Effector memory CD4-positive, alpha-beta T cell (primary cell): ENCODE measurements around the gene TLK1.
"Not testable (repeated sequence)": the region's sequence is repeated elsewhere in the genome, so short reads cannot be mapped to it uniquely, and the experiment has no call there.

Source experiments
- DNase-seq, 3 donors: peaks; one replicate each; pipeline ENCODE4 v3.0.0-alpha.2; 2020
- H3K27ac ChIP-seq: 2 replicates; pipeline ENCODE4 v1.7.0; 2013; ENCODE audit warnings: mild to moderate bottlenecking, low read length, moderate library complexity; ENCODE audit not compliant: insufficient read depth, poor library complexity, severe bottlenecking
- H3K27me3 ChIP-seq: replicated peaks from 2 replicates; pipeline ENCODE4 v1.7.0; 2013; ENCODE audit warnings: mild to moderate bottlenecking, low read length; ENCODE audit not compliant: insufficient read depth, control insufficient read depth, poor library complexity, severe bottlenecking
- H3K36me3 ChIP-seq: 2 replicates; pipeline ENCODE4 v1.7.0; 2013; ENCODE audit warnings: mild to moderate bottlenecking, low read length, moderate library complexity; ENCODE audit not compliant: control insufficient read depth, insufficient read depth
- H3K4me1 ChIP-seq: 2 replicates; pipeline ENCODE4 v1.7.0; 2013; ENCODE audit warnings: low read length, mild to moderate bottlenecking; ENCODE audit not compliant: control insufficient read depth, insufficient read depth, poor library complexity, severe bottlenecking
- H3K4me3 ChIP-seq: 2 replicates; pipeline ENCODE4 v1.7.0; 2013; ENCODE audit warnings: low read length, low read depth, mild to moderate bottlenecking; ENCODE audit not compliant: insufficient read depth, poor library complexity, severe bottlenecking
- H3K9me3 ChIP-seq: 2 replicates; pipeline ENCODE4 v1.7.0; 2013; ENCODE audit warnings: mild to moderate bottlenecking, low read length, moderate library complexity; ENCODE audit not compliant: control insufficient read depth

TLK1 gene

DNA sequence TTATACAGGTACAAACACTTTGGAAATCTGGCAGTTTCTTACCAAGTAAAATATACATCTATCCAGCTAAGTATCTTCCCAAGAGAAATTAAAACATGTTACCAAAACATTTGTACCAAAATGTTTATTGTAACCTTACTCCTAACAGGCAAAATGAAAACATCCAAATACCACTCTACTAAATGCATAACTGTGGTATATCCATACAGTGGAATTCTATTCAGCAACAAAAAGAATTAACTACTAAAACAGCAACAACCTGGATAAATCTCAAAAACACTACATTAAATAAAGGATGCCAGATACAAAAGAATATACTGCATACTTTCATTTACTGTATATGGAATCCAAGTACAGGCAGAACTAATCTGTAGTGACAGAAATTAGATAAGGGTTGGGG, 51.1 kb downstream of the TLK1 start:
- Histone ChIP-seq H3K27ac (no peak overlapping the region), H3K4me1 (no peaks in the 10 kb centered on the region), H3K36me3 (peaks cover 3% of the 10 kb centered on the region), H3K4me3 (no peak overlapping the region), H3K9me3 (no peaks in the 10 kb centered on the region), H3K27me3 (no peaks in the 10 kb centered on the region)
- DNase-seq: no peak

DNA sequence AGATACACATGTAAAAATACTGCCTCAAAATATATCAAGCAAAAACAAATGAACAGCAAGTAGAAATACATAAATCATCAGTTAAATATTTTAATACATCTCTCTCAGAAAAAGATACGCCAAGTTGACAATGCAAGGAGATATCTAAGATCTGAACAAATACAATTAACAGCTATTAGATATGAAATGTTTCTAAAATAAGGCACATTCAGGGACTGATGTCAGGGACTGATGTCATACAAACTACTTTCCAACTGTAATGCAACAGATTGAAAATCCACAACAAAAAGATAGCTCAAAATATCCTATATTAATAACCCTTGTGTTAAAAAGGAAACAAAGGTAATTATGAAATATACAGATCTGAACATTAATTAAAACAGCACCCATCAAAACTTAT, 51.7 kb downstream of the TLK1 start:
- no peaks in the 10 kb centered on the region for H3K4me1 ChIP-seq
- no peaks in the 10 kb centered on the region for H3K27me3 ChIP-seq
- no peaks in the 10 kb centered on the region for H3K9me3 ChIP-seq
- H3K36me3 ChIP-seq: no peaks in the 10 kb centered on the region
- no peak for DNase-seq
- H3K27ac ChIP-seq: no peak overlapping the region
- no peak overlapping the region for H3K4me3 ChIP-seq

DNA sequence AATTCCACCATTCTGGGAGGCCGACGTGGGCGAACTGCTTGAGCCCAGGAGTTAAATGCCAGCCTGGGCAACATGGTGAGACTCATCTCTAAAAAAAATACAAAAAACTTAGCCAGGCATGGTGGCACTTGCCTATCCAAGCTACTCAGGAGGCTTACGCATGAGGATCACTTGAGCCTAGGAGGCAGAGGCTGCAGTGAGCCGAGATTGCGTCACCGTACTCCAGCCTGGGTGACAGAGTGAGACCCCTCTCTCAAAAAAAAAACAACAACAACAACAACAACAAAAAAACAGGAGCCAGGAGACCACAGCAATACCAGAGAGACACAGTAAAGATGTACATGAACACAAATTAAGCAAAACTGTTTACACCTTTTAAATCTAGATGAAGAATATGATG, 52.9 kb downstream of the TLK1 start:
- no peaks in the 10 kb centered on the region for H3K4me1 ChIP-seq
- no peak for DNase-seq
- no peak overlapping the region for H3K27ac ChIP-seq
- no peaks in the 10 kb centered on the region for H3K9me3 ChIP-seq
- H3K36me3 ChIP-seq: no peaks in the 10 kb centered on the region
- H3K4me3 ChIP-seq: no peak overlapping the region
- no peaks in the 10 kb centered on the region for H3K27me3 ChIP-seq

DNA sequence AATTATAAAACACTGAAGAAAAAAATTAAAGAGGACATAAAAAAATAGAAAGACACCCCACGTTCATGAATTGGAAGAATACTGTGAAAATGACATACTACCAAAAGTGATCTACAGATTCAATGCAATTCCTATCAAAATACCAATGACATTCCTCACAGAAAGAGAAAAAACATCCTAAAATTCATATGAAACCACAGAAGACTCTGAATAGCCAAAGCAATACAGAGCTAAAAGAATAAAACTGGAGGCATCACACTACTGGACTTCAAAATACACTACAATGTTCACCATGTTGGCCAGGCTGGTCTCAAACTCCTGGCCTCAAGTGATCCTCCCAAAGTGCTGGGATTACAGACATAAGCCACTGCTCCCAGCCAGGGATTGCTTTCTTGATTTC, 56.3 kb downstream of the TLK1 start:
- Histone ChIP-seq H3K27ac (no peak overlapping the region), H3K27me3 (no peaks in the 10 kb centered on the region), H3K4me3 (no peak overlapping the region), H3K4me1 (no peaks in the 10 kb centered on the region), H3K9me3 (peaks cover under 1% of the 10 kb centered on the region), H3K36me3 (no peaks in the 10 kb centered on the region)
- DNase-seq: no peak

DNA sequence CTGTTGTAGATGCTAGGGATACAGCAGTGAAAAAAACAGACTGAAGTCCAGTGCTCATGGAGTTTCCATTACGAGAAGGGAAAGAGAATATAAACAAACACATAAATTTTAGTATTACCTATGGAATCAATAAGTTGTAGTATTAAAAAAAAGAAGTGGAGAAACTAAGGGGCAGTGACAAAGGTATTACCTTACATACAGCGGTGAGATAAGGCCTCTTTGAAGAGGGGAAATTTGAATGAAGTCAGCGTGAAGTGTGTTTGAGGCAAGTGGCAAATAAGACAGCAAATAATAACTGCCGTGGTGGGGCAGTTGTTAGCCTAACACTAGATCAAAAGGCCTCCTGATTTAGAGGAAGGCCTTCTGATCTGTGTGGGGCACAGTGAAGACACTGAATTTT, 57.9 kb downstream of the TLK1 start:
- peaks cover 8% of the 10 kb centered on the region for H3K9me3 ChIP-seq
- H3K27me3 ChIP-seq: no peaks in the 10 kb centered on the region
- no peaks in the 10 kb centered on the region for H3K4me1 ChIP-seq
- no peak overlapping the region for H3K4me3 ChIP-seq
- no peak for DNase-seq
- no peaks in the 10 kb centered on the region for H3K36me3 ChIP-seq
- H3K27ac ChIP-seq: no peak overlapping the region

DNA sequence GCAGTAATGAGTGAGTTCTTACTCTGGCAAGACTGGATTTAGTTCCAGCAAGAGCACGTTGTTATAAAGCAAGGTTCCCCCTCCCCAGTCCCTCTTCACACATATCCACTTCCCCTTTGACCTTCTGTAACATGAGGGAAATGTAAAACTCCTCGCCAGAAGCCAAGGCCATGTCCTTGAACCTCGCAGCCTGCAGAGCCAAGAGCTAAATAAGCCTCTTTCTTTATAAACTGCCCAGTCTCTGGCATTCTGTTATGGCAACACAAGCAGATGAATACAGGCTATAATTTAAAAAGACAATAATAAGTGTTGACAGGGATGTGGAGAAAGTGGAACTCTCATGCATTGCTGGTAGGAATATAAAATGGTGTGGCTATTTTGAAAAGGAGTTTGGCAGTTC, 60.3 kb downstream of the TLK1 start:
- H3K36me3 ChIP-seq: no peaks in the 10 kb centered on the region
- no peak for DNase-seq
- no peaks in the 10 kb centered on the region for H3K4me1 ChIP-seq
- peaks cover 11% of the 10 kb centered on the region for H3K9me3 ChIP-seq
- H3K27ac ChIP-seq: no peak overlapping the region
- H3K27me3 ChIP-seq: no peaks in the 10 kb centered on the region
- H3K4me3 ChIP-seq: no peak overlapping the region

DNA sequence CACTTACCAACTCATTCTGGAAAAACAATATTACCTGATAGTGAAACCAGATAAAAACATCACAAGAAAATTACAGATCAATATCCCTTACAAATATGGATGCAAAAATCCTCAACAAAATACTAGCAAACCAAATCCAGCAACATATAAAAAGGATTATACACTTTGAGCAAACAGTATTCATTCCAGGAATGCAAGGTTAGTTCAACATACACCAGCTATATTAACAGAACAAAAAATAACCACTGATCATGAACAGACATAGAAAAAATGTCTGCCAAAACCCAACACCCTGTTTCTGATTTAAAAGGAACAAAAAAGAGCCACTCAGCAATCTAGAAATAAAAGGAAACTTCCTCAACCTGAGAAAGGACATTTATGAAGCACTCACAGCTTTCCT, 62.1 kb downstream of the TLK1 start:
- Histone ChIP-seq H3K9me3 (peaks cover 11% of the 10 kb centered on the region), H3K27me3 (no peaks in the 10 kb centered on the region), H3K4me1 (no peaks in the 10 kb centered on the region), H3K36me3 (no peaks in the 10 kb centered on the region), H3K4me3 (no peak overlapping the region), H3K27ac (no peak overlapping the region)
- no peak for DNase-seq

DNA sequence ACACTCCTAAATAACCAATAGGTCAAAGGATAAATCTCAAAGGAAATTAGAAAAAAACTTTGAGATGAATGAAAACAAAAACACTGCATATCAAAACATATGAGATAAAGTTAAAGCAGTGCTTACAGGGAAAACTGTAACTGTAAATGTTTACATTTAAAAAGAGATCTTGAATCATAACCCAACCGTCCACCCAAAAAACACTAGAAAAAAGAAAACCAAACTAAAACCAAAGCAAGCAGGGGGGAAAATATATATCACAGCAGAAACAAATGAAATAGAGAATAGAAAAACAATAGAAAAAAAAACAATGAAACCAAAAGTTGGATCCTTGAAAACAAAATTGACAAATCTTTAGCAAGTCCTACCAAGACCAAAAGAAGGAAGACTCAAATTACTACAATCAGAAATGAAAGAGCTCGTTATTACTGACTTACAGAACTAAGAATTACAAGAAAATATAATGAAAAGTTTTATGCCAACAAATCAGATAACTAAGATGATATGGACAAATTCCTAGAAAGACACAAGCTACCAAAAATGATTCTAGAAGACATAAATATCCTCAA, 65.6 kb downstream of the TLK1 start:
- H3K4me3 ChIP-seq: no peak overlapping the region
- no peaks in the 10 kb centered on the region for H3K27me3 ChIP-seq
- no peak overlapping the region for H3K27ac ChIP-seq
- no peak for DNase-seq
- H3K36me3 ChIP-seq: peaks cover 14% of the 10 kb centered on the region
- H3K4me1 ChIP-seq: no peaks in the 10 kb centered on the region
- peaks cover 11% of the 10 kb centered on the region for H3K9me3 ChIP-seq

DNA sequence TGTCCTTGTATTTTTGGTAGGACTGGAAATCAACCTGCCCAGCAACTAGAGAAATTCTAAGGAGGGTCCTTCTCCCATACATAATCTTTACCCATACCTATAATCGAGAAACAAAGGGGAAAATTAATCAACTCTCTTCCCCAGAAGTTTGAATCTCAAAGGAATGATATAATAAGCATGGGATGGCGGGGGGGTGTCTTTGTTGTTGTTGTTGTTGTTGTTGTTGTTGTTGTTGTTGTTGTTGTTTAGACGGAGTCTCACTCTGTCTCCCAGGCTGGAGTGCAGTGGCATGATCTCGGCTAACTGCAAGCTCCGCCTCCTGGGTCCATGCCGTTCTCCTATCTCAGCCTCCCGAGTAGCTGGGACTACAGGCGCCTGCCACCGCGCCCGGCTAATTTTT, 69.2 kb downstream of the TLK1 start:
- not testable (repeated sequence) for H3K4me1 ChIP-seq, H3K27ac ChIP-seq, DNase-seq, H3K9me3 ChIP-seq, H3K4me3 ChIP-seq, H3K27me3 ChIP-seq
- H3K36me3 ChIP-seq: peaks cover 14% of the 10 kb centered on the region

DNA sequence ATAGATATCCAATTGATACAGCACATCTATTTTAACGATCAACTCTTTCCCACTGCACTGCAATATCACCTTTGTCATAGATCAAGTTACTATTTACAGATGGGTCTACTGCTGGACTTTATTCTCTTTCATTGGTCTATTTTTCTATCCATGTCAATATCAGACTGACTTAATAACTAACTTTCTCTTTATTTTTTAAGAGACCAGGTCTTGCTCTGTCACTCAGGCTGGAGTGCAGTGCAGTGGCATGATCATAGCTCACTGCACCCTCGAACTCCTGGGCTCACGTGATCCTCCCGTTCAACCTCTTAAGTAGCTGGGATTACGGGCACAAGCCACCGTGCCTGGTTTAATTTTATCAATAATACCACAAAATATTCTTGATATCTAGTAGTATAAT, 71.2 kb downstream of the TLK1 start:
- Histone ChIP-seq H3K27me3 (no peaks in the 10 kb centered on the region), H3K9me3 (no peaks in the 10 kb centered on the region), H3K4me1 (peaks cover 4% of the 10 kb centered on the region)

More for the DNA sequence above, 71.2 kb downstream of the TLK1 start:
- DNase-seq: no peak
- Histone ChIP-seq H3K4me3 (no peak overlapping the region), H3K36me3 (peaks cover 14% of the 10 kb centered on the region), H3K27ac (no peak overlapping the region)
